WTC11 (cell line): ENCODE measurements around the gene ZNF317.

Experiments
- CREM ChIP-seq: sonication (generic); formaldehyde crosslinking; IDR thresholded peaks from 2 replicates; pipeline ENCODE4 v1.8.1; 2022; ENCODE audit warnings: mild to moderate bottlenecking, missing genetic modification reagents, moderate library complexity
- CTCF ChIP-seq: fragments of 200-600 bp; IDR thresholded peaks from 2 replicates; pipeline ENCODE4 v1.8.0; 2022; ENCODE audit warnings: antibody characterized with exemption
- GABPB1 ChIP-seq: sonication (generic); formaldehyde crosslinking; IDR thresholded peaks from 2 replicates; pipeline ENCODE4 v1.8.1; 2023; ENCODE audit warnings: mild to moderate bottlenecking, missing genetic modification reagents
- MAX ChIP-seq: sonication (generic); formaldehyde crosslinking; IDR thresholded peaks from 2 replicates; pipeline ENCODE4 v1.8.0; 2022; ENCODE audit warnings: mild to moderate bottlenecking, missing genetic modification reagents
- TEAD4 ChIP-seq: sonication (generic); formaldehyde crosslinking; IDR thresholded peaks from 2 replicates; pipeline ENCODE4 v1.8.0; 2022; ENCODE audit warnings: mild to moderate bottlenecking, missing genetic modification reagents
- ZNF671 ChIP-seq: fragments of 250-450 bp; sonication (Bioruptor Pico); IDR thresholded peaks from 2 replicates; pipeline ENCODE4 v1.8.0; 2021; ENCODE audit warnings: mild to moderate bottlenecking
- TF ChIP-seq, protein P1 (sequence below): sonication (generic); formaldehyde crosslinking; IDR thresholded peaks from 2 replicates; pipeline ENCODE4 v1.8.1; 2023; ENCODE audit warnings: mild to moderate bottlenecking, missing genetic modification reagents, moderate library complexity
- TF ChIP-seq, protein P2 (sequence below): fragments of 250-450 bp; sonication (Bioruptor Pico); IDR thresholded peaks from 2 replicates; pipeline ENCODE4 v1.9.0; 2021; ENCODE audit warnings: mild to moderate bottlenecking
- TF ChIP-seq, protein P3 (sequence below): sonication (generic); formaldehyde crosslinking; IDR thresholded peaks from 2 replicates; pipeline ENCODE4 v1.8.1; 2022; ENCODE audit warnings: low read depth, missing genetic modification reagents, borderline replicate concordance
- TF ChIP-seq, protein P4 (sequence below): sonication (generic); formaldehyde crosslinking; conservative IDR thresholded peaks from 2 replicates; pipeline ENCODE4 v1.8.1; 2022; ENCODE audit warnings: mild to moderate bottlenecking, missing genetic modification reagents

- TF ChIP-seq, protein P1, sequence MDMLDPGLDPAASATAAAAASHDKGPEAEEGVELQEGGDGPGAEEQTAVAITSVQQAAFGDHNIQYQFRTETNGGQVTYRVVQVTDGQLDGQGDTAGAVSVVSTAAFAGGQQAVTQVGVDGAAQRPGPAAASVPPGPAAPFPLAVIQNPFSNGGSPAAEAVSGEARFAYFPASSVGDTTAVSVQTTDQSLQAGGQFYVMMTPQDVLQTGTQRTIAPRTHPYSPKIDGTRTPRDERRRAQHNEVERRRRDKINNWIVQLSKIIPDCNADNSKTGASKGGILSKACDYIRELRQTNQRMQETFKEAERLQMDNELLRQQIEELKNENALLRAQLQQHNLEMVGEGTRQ (CRISPR knock-in tag) = no peak
- TF ChIP-seq CTCF (no peak), MAX (CRISPR knock-in tag) (no peak), ZNF671 (CRISPR knock-in tag) (no peak), TEAD4 (no peak), CREM (CRISPR knock-in tag) (no peak), GABPB1 (CRISPR knock-in tag) (no peak)
- TF ChIP-seq, protein P2, sequence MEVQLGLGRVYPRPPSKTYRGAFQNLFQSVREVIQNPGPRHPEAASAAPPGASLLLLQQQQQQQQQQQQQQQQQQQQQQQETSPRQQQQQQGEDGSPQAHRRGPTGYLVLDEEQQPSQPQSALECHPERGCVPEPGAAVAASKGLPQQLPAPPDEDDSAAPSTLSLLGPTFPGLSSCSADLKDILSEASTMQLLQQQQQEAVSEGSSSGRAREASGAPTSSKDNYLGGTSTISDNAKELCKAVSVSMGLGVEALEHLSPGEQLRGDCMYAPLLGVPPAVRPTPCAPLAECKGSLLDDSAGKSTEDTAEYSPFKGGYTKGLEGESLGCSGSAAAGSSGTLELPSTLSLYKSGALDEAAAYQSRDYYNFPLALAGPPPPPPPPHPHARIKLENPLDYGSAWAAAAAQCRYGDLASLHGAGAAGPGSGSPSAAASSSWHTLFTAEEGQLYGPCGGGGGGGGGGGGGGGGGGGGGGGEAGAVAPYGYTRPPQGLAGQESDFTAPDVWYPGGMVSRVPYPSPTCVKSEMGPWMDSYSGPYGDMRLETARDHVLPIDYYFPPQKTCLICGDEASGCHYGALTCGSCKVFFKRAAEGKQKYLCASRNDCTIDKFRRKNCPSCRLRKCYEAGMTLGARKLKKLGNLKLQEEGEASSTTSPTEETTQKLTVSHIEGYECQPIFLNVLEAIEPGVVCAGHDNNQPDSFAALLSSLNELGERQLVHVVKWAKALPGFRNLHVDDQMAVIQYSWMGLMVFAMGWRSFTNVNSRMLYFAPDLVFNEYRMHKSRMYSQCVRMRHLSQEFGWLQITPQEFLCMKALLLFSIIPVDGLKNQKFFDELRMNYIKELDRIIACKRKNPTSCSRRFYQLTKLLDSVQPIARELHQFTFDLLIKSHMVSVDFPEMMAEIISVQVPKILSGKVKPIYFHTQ (CRISPR knock-in tag) = no peak
- TF ChIP-seq, protein P3, sequence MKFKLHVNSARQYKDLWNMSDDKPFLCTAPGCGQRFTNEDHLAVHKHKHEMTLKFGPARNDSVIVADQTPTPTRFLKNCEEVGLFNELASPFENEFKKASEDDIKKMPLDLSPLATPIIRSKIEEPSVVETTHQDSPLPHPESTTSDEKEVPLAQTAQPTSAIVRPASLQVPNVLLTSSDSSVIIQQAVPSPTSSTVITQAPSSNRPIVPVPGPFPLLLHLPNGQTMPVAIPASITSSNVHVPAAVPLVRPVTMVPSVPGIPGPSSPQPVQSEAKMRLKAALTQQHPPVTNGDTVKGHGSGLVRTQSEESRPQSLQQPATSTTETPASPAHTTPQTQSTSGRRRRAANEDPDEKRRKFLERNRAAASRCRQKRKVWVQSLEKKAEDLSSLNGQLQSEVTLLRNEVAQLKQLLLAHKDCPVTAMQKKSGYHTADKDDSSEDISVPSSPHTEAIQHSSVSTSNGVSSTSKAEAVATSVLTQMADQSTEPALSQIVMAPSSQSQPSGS (CRISPR knock-in tag) = no peak
- TF ChIP-seq, protein P4, sequence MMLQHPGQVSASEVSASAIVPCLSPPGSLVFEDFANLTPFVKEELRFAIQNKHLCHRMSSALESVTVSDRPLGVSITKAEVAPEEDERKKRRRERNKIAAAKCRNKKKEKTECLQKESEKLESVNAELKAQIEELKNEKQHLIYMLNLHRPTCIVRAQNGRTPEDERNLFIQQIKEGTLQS = no peak
Observed at GRCh38 chr19:9150650-9151049, 10.5 kb downstream of the ZNF317 start.
